ENCODE results near the gene CCR3. TPM values are rescaled to one million over a fixed set of nuclear protein-coding genes. Genes with fewer than 3 reads are reported as not detected.
"Not testable (repeated sequence)": the region's sequence is repeated elsewhere in the genome, so short reads cannot be mapped to it uniquely, and the experiment has no call there.

CCR3 gene
- total and polyA plus RNA-seq, 2 donors from 2014 or later: not detected

GRCh38 chr3:46205286-46205960, 36.8 kb upstream of the CCR3 start:
- Histone ChIP-seq H3K27me3 (ENCODE audit: control insufficient read depth, insufficient read depth, low read length) (no peaks in the 10 kb centered on the region), H3K36me3 (ENCODE audit: control insufficient read depth in 2 of 3, insufficient read depth in 3 of 3, low read length in 3 of 3) (peaks cover 0 to 7% (median 0%) of the 10 kb centered on the region in 3 donors), H3K9ac (ENCODE audit: low read length in 3 of 3) (no peak overlapping the region), H3K4me1 (ENCODE audit: control insufficient read depth in 2 of 3, insufficient read depth in 2 of 3, low read depth in 1 of 3, low read length in 3 of 3) (peaks cover 0 to 3% (median 0%) of the 10 kb centered on the region in 3 donors), H3K27ac (ENCODE audit: low read depth in 2 of 2, low read length in 2 of 2) (no peak overlapping the region), H3K9me3 (ENCODE audit: control insufficient read depth in 2 of 3, insufficient read depth in 1 of 3, low read length in 3 of 3) (no peaks in the 10 kb centered on the region), H3K4me3 (ENCODE audit: low read length in 3 of 3) (peak overlapping the region in 1 of 3 donors; percentile 21)
- intact Hi-C loops (cut with DNase I): loop anchor here (10.0 kb wide), 1 partner anchor 111 kb away; no protein-coding TSS in a partner anchor
- DNase-seq: no peak
- TF ChIP-seq, protein P1, sequence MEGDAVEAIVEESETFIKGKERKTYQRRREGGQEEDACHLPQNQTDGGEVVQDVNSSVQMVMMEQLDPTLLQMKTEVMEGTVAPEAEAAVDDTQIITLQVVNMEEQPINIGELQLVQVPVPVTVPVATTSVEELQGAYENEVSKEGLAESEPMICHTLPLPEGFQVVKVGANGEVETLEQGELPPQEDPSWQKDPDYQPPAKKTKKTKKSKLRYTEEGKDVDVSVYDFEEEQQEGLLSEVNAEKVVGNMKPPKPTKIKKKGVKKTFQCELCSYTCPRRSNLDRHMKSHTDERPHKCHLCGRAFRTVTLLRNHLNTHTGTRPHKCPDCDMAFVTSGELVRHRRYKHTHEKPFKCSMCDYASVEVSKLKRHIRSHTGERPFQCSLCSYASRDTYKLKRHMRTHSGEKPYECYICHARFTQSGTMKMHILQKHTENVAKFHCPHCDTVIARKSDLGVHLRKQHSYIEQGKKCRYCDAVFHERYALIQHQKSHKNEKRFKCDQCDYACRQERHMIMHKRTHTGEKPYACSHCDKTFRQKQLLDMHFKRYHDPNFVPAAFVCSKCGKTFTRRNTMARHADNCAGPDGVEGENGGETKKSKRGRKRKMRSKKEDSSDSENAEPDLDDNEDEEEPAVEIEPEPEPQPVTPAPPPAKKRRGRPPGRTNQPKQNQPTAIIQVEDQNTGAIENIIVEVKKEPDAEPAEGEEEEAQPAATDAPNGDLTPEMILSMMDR (IDR thresholded peaks at IDR 0.05; ENCODE audit: borderline replicate concordance, extremely low read depth, insufficient read depth): no peak
- no peak for FAIRE-seq

GRCh38 chr3:46206282-46207015, 35.8 kb upstream of the CCR3 start:
- H3K9ac ChIP-seq (ENCODE audit: low read length in 3 of 3): no peak overlapping the region
- H3K27me3 ChIP-seq (ENCODE audit: control insufficient read depth, insufficient read depth, low read length): no peaks in the 10 kb centered on the region
- H3K9me3 ChIP-seq (ENCODE audit: control insufficient read depth in 2 of 3, insufficient read depth in 1 of 3, low read length in 3 of 3): no peaks in the 10 kb centered on the region
- DNase-seq (no peak), FAIRE-seq (no peak)
- intact Hi-C loops (cut with DNase I): loop anchor here (10.0 kb wide), 1 partner anchor 112 kb away; no protein-coding TSS in a partner anchor
- H3K4me3 ChIP-seq (ENCODE audit: low read length in 3 of 3): peak overlapping the region in 2 of 3 donors; percentile 3 to 31
- peaks cover 0 to 3% (median 0%) of the 10 kb centered on the region in 3 donors for H3K4me1 ChIP-seq (ENCODE audit: control insufficient read depth in 2 of 3, insufficient read depth in 2 of 3, low read depth in 1 of 3, low read length in 3 of 3)
- peaks cover 0 to 7% (median 0%) of the 10 kb centered on the region in 3 donors for H3K36me3 ChIP-seq (ENCODE audit: control insufficient read depth in 2 of 3, insufficient read depth in 3 of 3, low read length in 3 of 3)
- H3K27ac ChIP-seq (ENCODE audit: low read depth in 2 of 2, low read length in 2 of 2): peak overlapping the region in 1 of 2 donors; percentile 51
- TF ChIP-seq, protein P1 (IDR thresholded peaks at IDR 0.05; ENCODE audit: borderline replicate concordance, extremely low read depth, insufficient read depth): no peak

GRCh38 chr3:46207514-46207913, 34.7 kb upstream of the CCR3 start:
- not testable (repeated sequence) for H3K27me3 ChIP-seq (ENCODE audit: control insufficient read depth, insufficient read depth, low read length); H3K27ac ChIP-seq (ENCODE audit: low read depth in 2 of 2, low read length in 2 of 2); H3K9me3 ChIP-seq (ENCODE audit: control insufficient read depth in 2 of 3, insufficient read depth in 1 of 3, low read length in 3 of 3); FAIRE-seq; H3K9ac ChIP-seq (ENCODE audit: low read length in 3 of 3); H3K4me1 ChIP-seq (ENCODE audit: control insufficient read depth in 2 of 3, insufficient read depth in 2 of 3, low read depth in 1 of 3, low read length in 3 of 3); DNase-seq; H3K36me3 ChIP-seq (ENCODE audit: control insufficient read depth in 2 of 3, insufficient read depth in 3 of 3, low read length in 3 of 3)
- peak overlapping the region in 2 of 3 donors; percentile 10 to 31 for H3K4me3 ChIP-seq (ENCODE audit: low read length in 3 of 3)
- intact Hi-C loops (cut with DNase I): loop anchor here (10.0 kb wide), 1 partner anchor 113 kb away; no protein-coding TSS in a partner anchor

Measured in kidney (tissue), 14 donors.